Fibroblast of peridontal ligament (primary cell): ENCODE data around the gene RASL12.
"Not testable (repeated sequence)": the region's sequence is repeated elsewhere in the genome, so short reads cannot be mapped to it uniquely, and the experiment has no call there.

Experiments used
- DNase-seq: peaks from one replicate; pipeline ENCODE4 v3.0.0-alpha.2; 2010; ENCODE audit errors: extremely low read depth

Gene RASL12

GRCh38 chr15:65028921-65029735 lies 38.7 kb downstream of the RASL12 start, which contains the start of gene MTFMT:
TSS of gene MTFMT (minus strand) at chr15:65029639. CDS start at chr15:65029613, 26 bp downstream.
- DNase-seq = peak; percentile 63

DNA sequence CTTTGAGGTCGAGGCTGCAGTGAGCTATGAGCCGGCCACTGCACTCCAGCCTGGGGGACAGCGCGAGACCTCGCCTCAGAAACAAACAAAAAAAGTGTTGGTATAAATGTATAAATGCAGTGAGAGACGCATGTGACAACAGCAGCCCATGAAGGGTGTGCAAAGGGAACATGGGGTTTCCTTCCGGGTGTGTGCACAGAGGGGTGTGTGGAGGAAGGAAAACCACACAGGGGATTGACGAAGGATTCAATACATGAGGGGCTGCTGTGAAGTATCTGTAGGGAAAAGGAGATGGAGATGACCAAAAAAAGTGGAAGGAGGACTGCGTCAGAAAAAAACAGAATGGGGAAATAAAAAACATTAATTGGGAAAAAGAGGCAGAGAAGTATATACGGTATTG lies 39.5 kb downstream of the RASL12 start:
- DNase-seq = no peak

- DNase-seq = no peak
These were observed 40.2 kb downstream of the RASL12 start for GRCh38 chr15:65027593-65027992.

- no peak for DNase-seq
These were observed 41.0 kb downstream of the RASL12 start for GRCh38 chr15:65026756-65027155.

GRCh38 chr15:65021488-65021887 lies 46.3 kb downstream of the RASL12 start:
- no peak for DNase-seq

GRCh38 chr15:65020419-65020818 lies 47.4 kb downstream of the RASL12 start:
- no peak for DNase-seq

DNA sequence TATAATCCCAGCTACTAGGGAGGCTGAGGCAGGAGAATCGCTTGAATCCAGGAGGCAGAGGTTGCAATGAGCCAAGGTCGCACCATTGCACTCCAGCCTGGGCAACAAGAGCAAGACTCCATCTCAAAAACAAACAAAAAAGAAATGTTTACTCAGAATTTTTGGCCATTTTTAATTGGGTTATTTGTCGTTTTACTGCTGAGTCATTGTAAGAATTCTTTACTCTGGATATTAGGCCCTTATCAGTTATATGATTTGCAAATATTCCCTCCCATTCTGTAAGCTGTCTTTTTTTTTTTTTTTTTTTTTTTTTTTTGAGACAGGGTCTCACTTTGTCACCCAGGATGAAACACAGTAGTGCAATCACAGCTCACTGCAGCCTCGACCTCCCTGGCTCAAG lies 56.6 kb downstream of the RASL12 start:
- not testable (repeated sequence) for DNase-seq

DNA sequence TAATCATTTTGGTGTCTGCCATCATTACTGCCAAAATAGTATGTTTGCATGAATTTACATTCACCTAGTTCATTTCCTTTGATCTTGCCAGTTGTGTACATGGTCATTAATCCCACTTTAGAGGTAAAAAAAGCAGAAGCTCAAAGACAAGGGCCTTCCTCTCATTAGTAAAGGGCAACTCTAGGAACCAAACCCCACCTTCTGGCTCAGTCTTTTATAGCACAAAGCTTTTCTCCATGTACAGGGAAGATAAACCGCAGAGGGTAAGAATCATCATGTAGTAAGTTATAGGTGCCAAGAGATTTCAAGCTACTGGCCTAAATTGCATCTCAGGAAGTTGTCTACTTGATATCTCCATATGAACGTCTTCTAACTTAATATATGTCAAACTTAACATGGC lies 58.8 kb downstream of the RASL12 start:
- DNase-seq = peak; percentile 19

- no peak for DNase-seq
These were observed 60.9 kb downstream of the RASL12 start for GRCh38 chr15:65006876-65007275.

- peak; percentile 31 for DNase-seq
These were observed 62.8 kb downstream of the RASL12 start for GRCh38 chr15:65004993-65005392.
